HG02973 (cell line): ENCODE results near the gene ZNF728.
"Not testable (repeated sequence)": the region's sequence is repeated elsewhere in the genome, so short reads cannot be mapped to it uniquely, and the experiment has no call there.

ENCODE experiments used
- ATAC-seq: cut with Tn5 transposase; IDR thresholded peaks from one replicate; pipeline ENCODE4 v1.9.1; 2021; ENCODE audit warnings: moderate library complexity; ENCODE audit not compliant: unreplicated experiment

The ZNF728 gene

DNA sequence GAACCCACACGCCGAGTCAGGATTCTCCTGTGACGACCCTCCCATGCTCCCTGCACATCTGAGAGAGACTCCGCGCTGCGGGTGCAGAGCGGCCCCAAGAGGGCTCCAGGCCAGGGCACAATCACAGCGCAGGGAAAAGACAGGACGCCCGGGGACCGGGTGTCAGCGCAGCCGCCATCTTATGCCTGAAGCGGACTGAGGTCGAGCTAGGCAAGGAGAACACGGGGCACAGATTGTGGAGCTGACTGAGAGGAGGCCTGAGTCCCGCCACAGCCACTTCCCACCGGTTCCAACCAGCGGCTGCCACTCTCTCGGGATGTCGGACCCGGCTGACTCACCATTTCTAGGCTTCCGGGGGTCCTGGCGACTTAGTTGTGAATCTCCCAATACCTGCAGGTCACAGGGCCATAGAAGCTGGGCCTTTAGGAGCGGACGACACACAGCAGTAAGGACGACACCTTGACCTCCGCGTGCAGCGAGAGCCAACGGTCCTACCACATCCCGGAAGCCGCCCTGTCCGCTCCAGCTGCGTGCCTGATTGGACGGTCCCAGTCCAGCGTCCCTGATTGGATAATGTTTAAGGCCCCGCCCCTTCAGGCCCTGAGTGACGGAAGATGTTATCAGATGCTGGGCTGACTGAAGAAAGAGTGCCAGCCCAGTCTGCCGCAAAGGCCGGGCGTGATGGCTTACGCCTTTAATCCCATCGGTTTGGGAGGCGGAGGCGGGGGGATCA is at the start of gene ZNF728:
TSS of gene ZNF728 (minus strand) at position 487 of the 733 bp plus-strand sequence. CDS start at position 341, 146 bp downstream.
- no peak for ATAC-seq

GRCh38 chr19:23052349-23052748 is 49.4 kb upstream of the ZNF728 start:
- no peak for ATAC-seq

DNA sequence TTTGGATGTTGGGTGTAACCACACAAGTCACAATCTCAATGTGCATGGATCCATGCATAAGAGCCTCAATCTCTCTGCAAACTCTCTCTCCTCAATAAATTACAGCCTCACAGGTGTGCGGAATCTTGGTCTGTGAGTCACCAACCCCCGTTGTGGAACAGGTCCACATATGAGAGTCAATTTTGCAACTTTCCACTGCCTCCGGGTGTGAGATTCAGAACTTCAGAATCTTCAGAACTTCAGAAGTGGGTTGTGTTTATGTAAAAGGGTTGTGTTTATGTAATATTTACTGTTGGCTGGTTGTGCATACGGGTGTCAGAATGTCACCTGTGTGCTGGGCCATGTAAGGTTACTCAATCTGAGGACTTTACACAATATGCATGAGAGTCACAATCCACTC is 46.3 kb upstream of the ZNF728 start:
- no peak for ATAC-seq

- no peak for ATAC-seq
These were observed 43.8 kb upstream of the ZNF728 start for GRCh38 chr19:23046743-23047142.

DNA sequence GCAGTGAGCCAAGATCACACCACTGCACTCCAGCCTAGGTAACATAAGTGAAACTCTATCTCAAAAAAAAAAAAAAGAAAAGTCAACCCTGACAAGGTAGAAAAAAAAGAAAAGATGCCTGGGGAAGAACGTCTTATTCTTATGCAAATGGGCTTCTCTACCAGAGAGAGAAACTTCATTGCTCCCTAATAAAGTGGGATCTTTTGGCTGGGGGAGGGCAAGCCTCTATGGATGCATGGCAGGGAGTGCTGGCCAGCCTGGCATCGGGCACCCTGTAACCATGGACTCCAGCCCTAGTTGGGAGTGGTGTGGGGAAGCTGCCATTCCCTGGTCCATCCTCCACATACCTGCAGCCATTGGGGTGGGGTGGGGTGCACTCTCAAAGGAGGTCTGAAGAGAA is 30.7 kb upstream of the ZNF728 start:
- ATAC-seq, result no peak

- no peak for ATAC-seq
These were observed 12.7 kb upstream of the ZNF728 start for GRCh38 chr19:23015660-23016059.

DNA sequence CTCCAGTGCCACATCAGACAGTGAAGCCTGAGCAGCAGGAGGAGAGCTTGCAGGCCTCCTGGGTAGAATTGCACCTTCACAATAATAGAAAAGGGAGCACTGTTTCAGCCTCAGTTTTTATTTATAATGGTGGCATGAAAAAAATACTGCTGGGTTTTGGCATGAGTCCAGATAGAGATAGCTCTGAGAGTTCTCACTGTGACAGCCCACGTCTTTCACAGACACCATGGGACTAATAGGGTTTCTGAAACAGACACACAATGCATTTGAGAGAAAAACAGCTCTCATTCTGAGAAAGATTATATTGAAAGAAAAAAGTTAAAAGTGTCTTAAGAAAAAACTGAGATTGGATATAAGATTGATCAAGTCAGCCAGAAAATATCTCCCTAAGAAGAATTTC is 8.0 kb downstream of the ZNF728 start:
- ATAC-seq, result not testable (repeated sequence)

- ATAC-seq, result no peak
These were observed 26.7 kb downstream of the ZNF728 start for GRCh38 chr19:22976248-22976647.

DNA sequence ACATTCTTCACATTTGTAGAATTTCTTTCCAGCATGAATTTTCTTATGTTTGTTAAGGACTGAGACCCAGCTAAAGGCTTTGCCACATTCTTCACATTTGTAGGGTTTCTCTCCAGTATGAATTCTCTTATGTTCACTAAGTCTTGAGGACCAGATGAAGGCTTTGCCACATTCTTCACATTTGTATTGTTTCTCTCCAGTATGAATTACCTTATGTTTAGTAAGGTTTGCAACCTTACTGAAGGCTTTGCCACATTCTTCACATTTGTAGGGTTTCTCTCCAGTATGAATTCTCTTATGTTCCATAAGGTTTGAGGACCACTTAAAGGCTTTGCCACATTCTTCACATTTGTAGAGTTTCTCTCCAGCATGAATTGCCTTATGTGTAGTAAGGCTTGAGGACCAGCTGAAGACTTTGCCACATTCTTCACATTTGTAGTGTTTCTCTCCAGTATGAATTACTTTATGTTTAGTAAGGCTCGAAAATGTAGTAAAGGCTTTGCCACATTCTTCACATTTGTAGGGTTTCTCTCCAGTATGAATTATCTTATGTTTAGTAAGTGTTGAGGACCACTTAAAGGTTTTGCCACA is 27.3 kb downstream of the ZNF728 start:
- ATAC-seq, result not testable (repeated sequence)

- no peak for ATAC-seq
These were observed 57.4 kb downstream of the ZNF728 start for GRCh38 chr19:22945560-22945959.

- ATAC-seq, result no peak
These were observed 67.8 kb downstream of the ZNF728 start for GRCh38 chr19:22935151-22935550.

DNA sequence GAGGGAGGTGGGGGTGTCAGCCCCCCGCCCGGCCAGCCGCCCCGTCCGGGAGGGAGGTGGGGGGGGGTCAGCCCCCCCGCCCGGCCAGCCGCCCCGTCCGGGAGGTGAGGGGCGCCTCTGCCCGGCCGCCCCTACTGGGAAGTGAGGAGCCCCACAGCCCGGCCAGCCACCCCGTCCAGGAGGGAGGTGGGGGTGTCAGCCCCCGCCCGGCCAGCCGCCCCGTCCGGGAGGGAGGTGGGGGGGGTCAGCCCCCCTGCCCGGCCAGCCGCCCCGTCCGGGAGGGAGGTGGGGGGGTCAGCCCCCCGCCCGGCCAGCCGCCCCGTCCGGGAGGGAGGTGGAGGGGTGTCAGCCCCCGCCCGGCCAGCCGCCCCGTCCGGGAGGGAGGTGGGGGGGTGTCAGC is 75.4 kb downstream of the ZNF728 start:
- ATAC-seq, result not testable (repeated sequence)

DNA sequence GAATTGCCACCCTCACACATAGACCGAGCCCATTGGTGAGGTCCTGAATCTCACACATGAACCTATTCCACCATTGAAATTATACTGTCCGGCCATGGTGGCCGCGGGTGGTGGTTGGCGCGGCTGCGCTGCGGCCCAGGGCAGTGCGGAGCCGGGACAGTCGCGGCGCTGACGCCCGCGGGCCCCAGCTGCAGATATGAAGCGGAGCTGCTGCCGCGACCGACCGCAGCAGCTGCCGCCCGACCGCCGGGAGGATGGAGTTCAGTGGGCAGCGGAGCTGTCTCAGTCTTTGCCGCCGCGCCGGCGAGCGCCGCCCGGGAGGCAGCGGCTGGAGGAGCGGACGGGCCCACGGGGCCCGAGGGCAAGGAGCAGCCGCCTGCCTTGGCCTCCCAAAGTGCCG is 77.8 kb downstream of the ZNF728 start:
- ATAC-seq, result not testable (repeated sequence)
